ENCODE measurements around the gene UGT3A1. TPM values are rescaled to one million over a fixed set of nuclear protein-coding genes. Genes with fewer than 3 reads are reported as not detected.
"Not testable (repeated sequence)": the region's sequence is repeated elsewhere in the genome, so short reads cannot be mapped to it uniquely, and the experiment has no call there.

The UGT3A1 gene
- total RNA-seq, 2 donors from 2014 or later, result not detected

DNA sequence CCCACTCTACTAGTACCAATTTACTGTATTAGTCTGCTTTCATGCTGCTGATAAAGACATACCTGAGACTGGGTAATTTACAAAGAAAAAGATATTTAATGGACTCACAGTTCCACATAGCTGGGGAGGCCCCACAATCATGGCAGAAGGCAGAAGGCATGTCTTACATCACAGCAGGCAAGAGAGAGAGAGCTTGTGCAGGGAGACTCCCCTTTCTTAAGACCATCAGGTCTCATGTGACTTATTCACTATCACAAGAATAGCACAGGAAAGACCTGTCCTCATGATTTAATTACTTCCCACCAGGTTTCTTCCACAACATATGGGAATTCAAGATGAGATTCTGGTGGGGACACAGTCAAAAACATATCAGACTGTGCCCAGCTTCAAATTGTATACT lies 11.5 kb downstream of the UGT3A1 start:
- intact Hi-C loops (cut with DNase I), result no loop called here
- no peak overlapping the region for H3K4me3 ChIP-seq
- TF ChIP-seq, protein P1, sequence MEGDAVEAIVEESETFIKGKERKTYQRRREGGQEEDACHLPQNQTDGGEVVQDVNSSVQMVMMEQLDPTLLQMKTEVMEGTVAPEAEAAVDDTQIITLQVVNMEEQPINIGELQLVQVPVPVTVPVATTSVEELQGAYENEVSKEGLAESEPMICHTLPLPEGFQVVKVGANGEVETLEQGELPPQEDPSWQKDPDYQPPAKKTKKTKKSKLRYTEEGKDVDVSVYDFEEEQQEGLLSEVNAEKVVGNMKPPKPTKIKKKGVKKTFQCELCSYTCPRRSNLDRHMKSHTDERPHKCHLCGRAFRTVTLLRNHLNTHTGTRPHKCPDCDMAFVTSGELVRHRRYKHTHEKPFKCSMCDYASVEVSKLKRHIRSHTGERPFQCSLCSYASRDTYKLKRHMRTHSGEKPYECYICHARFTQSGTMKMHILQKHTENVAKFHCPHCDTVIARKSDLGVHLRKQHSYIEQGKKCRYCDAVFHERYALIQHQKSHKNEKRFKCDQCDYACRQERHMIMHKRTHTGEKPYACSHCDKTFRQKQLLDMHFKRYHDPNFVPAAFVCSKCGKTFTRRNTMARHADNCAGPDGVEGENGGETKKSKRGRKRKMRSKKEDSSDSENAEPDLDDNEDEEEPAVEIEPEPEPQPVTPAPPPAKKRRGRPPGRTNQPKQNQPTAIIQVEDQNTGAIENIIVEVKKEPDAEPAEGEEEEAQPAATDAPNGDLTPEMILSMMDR (IDR thresholded peaks at IDR 0.05), result no peak
- no peak overlapping the region for H3K9ac ChIP-seq (ENCODE audit: low read depth in 2 of 2, low read length in 2 of 2)
- H3K4me1 ChIP-seq, result no peaks in the 10 kb centered on the region
- DNase-seq, result no peak
- no peaks in the 10 kb centered on the region for H3K36me3 ChIP-seq
- H3K27me3 ChIP-seq, result no peaks in the 10 kb centered on the region
- H3K27ac ChIP-seq, result no peak overlapping the region
- no peaks in the 10 kb centered on the region for H3K9me3 ChIP-seq

- H3K27me3 ChIP-seq; H3K9me3 ChIP-seq; H3K9ac ChIP-seq (ENCODE audit: low read depth in 2 of 2, low read length in 2 of 2); H3K36me3 ChIP-seq; H3K27ac ChIP-seq; DNase-seq; H3K4me3 ChIP-seq; intact Hi-C loops (cut with DNase I); H3K4me1 ChIP-seq: not testable (repeated sequence)
Observed at GRCh38 chr5:35976859-35977258, 14.3 kb downstream of the UGT3A1 start.

DNA sequence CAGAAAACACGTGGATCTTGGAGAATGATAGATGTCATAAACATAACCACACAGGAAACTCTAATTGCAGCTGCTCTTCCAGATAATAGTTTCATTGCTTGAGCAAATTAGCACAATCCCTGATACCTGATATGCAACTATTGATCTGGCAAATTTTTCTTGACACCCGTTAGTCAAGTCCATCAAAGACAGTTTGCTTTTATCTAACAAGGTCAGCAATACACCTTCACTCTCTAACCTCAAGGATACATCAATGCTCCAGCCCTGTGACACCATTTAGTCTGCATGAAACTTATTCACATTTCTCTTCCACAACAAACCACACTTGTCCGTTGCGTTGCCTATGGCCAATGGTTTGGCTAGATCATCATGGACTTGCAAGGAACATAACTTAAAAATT lies 16.6 kb downstream of the UGT3A1 start:
- H3K9ac ChIP-seq (ENCODE audit: low read depth in 2 of 2, low read length in 2 of 2), result no peak overlapping the region
- H3K4me3 ChIP-seq, result no peak overlapping the region
- H3K9me3 ChIP-seq, result no peaks in the 10 kb centered on the region
- no peaks in the 10 kb centered on the region for H3K36me3 ChIP-seq
- no peak overlapping the region for H3K27ac ChIP-seq
- TF ChIP-seq, protein P1 (IDR thresholded peaks at IDR 0.05), result no peak
- no peaks in the 10 kb centered on the region for H3K4me1 ChIP-seq
- no peak for DNase-seq
- no peaks in the 10 kb centered on the region for H3K27me3 ChIP-seq
- intact Hi-C loops (cut with DNase I), result no loop called here

GRCh38 chr5:35971878-35972210 lies 19.3 kb downstream of the UGT3A1 start:
- H3K36me3 ChIP-seq, result no peaks in the 10 kb centered on the region
- no peak overlapping the region for H3K27ac ChIP-seq
- H3K4me3 ChIP-seq, result no peak overlapping the region
- intact Hi-C loops (cut with DNase I), result no loop called here
- TF ChIP-seq, protein P1 (IDR thresholded peaks at IDR 0.05), result no peak
- H3K9me3 ChIP-seq, result no peaks in the 10 kb centered on the region
- DNase-seq, result no peak
- no peaks in the 10 kb centered on the region for H3K27me3 ChIP-seq
- no peak overlapping the region for H3K9ac ChIP-seq (ENCODE audit: low read depth in 2 of 2, low read length in 2 of 2)
- no peaks in the 10 kb centered on the region for H3K4me1 ChIP-seq

GRCh38 chr5:35971186-35971877 lies 19.9 kb downstream of the UGT3A1 start:
- no peak overlapping the region for H3K9ac ChIP-seq (ENCODE audit: low read depth in 2 of 2, low read length in 2 of 2)
- H3K9me3 ChIP-seq, result no peaks in the 10 kb centered on the region
- H3K4me1 ChIP-seq, result no peaks in the 10 kb centered on the region
- no peaks in the 10 kb centered on the region for H3K27me3 ChIP-seq
- H3K27ac ChIP-seq, result no peak overlapping the region
- no peaks in the 10 kb centered on the region for H3K36me3 ChIP-seq
- TF ChIP-seq, protein P1 (IDR thresholded peaks at IDR 0.05), result no peak
- no peak for DNase-seq
- no peak overlapping the region for H3K4me3 ChIP-seq
- intact Hi-C loops (cut with DNase I), result no loop called here

DNA sequence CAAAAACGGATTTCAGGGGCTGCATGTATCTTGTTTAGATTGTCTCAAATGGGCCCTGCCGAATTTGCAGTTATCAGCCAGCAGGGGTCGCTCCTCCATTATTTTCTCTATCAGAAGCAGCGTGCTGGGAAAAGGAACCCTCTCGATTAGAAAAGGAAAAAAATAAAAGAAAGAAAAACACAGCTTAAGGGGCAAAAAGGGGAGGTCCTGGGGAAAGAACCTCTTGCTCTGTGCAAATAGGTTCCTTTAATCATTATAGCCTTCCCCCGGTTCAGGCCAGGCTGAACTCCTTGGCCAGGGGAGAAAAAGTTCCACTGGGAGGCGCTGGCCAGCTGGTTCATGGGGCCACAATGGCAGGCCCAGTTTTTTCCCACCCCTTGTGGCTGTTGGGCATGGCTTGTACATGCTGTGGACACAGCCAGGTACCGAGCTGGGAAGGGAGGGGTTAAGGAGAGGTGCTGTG lies 27.8 kb downstream of the UGT3A1 start:
- peak; percentile 21 for DNase-seq
- intact Hi-C loops (cut with DNase I), result no loop called here
- no peaks in the 10 kb centered on the region for H3K9me3 ChIP-seq
- no peak overlapping the region for H3K4me3 ChIP-seq
- no peak overlapping the region for H3K9ac ChIP-seq (ENCODE audit: low read depth in 2 of 2, low read length in 2 of 2)
- TF ChIP-seq, protein P1 (IDR thresholded peaks at IDR 0.05), result peak; percentile 40
- H3K36me3 ChIP-seq, result no peaks in the 10 kb centered on the region
- H3K27me3 ChIP-seq, result no peaks in the 10 kb centered on the region
- H3K27ac ChIP-seq, result no peak overlapping the region
- no peaks in the 10 kb centered on the region for H3K4me1 ChIP-seq

Measured in colonic mucosa (tissue), 4 donors.